KMS-11 (cell line): ENCODE results near the gene SNRNP40.

Experiments used
- H2AFZ ChIP-seq: fragments of 200-600 bp; sonication (generic); 2 replicates; pipeline ENCODE4 v1.6.1; 2016; ENCODE audit warnings: antibody characterized with exemption, mixed run types, low read depth
- H3K27ac ChIP-seq: fragments of 200-600 bp; sonication (generic); 2 replicates; pipeline ENCODE4 v1.6.1; 2016; ENCODE audit warnings: mild to moderate bottlenecking, mixed run types
- H3K27me3 ChIP-seq: fragments of 200-600 bp; sonication (generic); 2 replicates; pipeline ENCODE4 v1.6.1; 2017; ENCODE audit warnings: mild to moderate bottlenecking, low read depth, mixed run types, moderate library complexity; ENCODE audit not compliant: insufficient read depth
- H3K36me3 ChIP-seq: fragments of 200-600 bp; sonication (generic); 2 replicates; pipeline ENCODE4 v1.6.1; 2017; ENCODE audit warnings: mild to moderate bottlenecking, mixed run types; ENCODE audit not compliant: insufficient read depth
- H3K4me1 ChIP-seq: fragments of 200-600 bp; sonication (generic); 2 replicates; pipeline ENCODE4 v1.6.1; 2016; ENCODE audit warnings: mild to moderate bottlenecking, low read depth, mixed run types; ENCODE audit not compliant: poor library complexity, severe bottlenecking
- H3K4me2 ChIP-seq: fragments of 200-600 bp; sonication (generic); 2 replicates; pipeline ENCODE4 v1.7.0; 2016; ENCODE audit warnings: mild to moderate bottlenecking, mixed run types
- H3K4me3 ChIP-seq: fragments of 200-600 bp; sonication (generic); IDR thresholded peaks from 2 replicates; pipeline ENCODE4 v1.6.1; 2017; ENCODE audit warnings: low read depth, low read length, mixed read lengths; ENCODE audit not compliant: insufficient read depth
- H3K79me2 ChIP-seq: fragments of 200-600 bp; sonication (generic); 2 replicates; pipeline ENCODE4 v1.6.1; 2016; ENCODE audit warnings: low read depth, mixed run types; ENCODE audit not compliant: insufficient read depth
- H3K9ac ChIP-seq: fragments of 200-600 bp; sonication (generic); 2 replicates; pipeline ENCODE4 v1.6.1; 2016; ENCODE audit warnings: mild to moderate bottlenecking, mixed run types
- H4K20me1 ChIP-seq: fragments of 200-600 bp; sonication (generic); 2 replicates; pipeline ENCODE4 v1.6.1; 2016; ENCODE audit warnings: mild to moderate bottlenecking, mixed run types; ENCODE audit not compliant: insufficient read depth
- CTCF ChIP-seq: fragments of 200-600 bp; sonication (generic); conservative IDR thresholded peaks from 2 replicates; pipeline ENCODE4 v1.6.1; 2017; ENCODE audit warnings: low read depth, mild to moderate bottlenecking, antibody characterized with exemption, low read length, moderate library complexity, mixed read lengths

Gene SNRNP40

GRCh38 chr1:31308036-31308435 lies 11.4 kb upstream of the SNRNP40 start:
- H2AFZ ChIP-seq, result no peak overlapping the region
- no peaks in the 10 kb centered on the region for H3K27me3 ChIP-seq
- no peak overlapping the region for H3K9ac ChIP-seq
- H3K79me2 ChIP-seq, result peaks cover 10% of the 10 kb centered on the region; the same call in 1 of the 2 replicates
- no peaks in the 10 kb centered on the region for H4K20me1 ChIP-seq
- no peak for TF ChIP-seq CTCF
- no peaks in the 10 kb centered on the region for H3K36me3 ChIP-seq
- H3K4me3 ChIP-seq, result no peak overlapping the region
- no peak overlapping the region for H3K27ac ChIP-seq
- H3K4me1 ChIP-seq, result peaks cover 4% of the 10 kb centered on the region
- no peak overlapping the region for H3K4me2 ChIP-seq

GRCh38 chr1:31306278-31306677 lies 9.7 kb upstream of the SNRNP40 start:
- H3K79me2 ChIP-seq, result peaks cover 10% of the 10 kb centered on the region; the same call in 1 of the 2 replicates
- no peaks in the 10 kb centered on the region for H4K20me1 ChIP-seq
- no peaks in the 10 kb centered on the region for H3K36me3 ChIP-seq
- H3K4me1 ChIP-seq, result peaks cover 4% of the 10 kb centered on the region
- no peak overlapping the region for H3K4me2 ChIP-seq
- H3K4me3 ChIP-seq, result no peak overlapping the region
- no peaks in the 10 kb centered on the region for H3K27me3 ChIP-seq
- H2AFZ ChIP-seq, result no peak overlapping the region
- no peak overlapping the region for H3K27ac ChIP-seq
- TF ChIP-seq CTCF, result no peak
- no peak overlapping the region for H3K9ac ChIP-seq

GRCh38 chr1:31302709-31303441 lies 6.3 kb upstream of the SNRNP40 start:
- Histone ChIP-seq H3K36me3 (no peaks in the 10 kb centered on the region), H3K27ac (no peak overlapping the region), H3K4me2 (no peak overlapping the region), H3K27me3 (no peaks in the 10 kb centered on the region), H3K4me3 (no peak overlapping the region), H2AFZ (no peak overlapping the region), H3K4me1 (peaks cover 2% of the 10 kb centered on the region), H3K79me2 (peaks cover 33% of the 10 kb centered on the region; the same call in 1 of the 2 replicates), H3K9ac (no peak overlapping the region), H4K20me1 (no peaks in the 10 kb centered on the region)
- no peak for TF ChIP-seq CTCF

DNA sequence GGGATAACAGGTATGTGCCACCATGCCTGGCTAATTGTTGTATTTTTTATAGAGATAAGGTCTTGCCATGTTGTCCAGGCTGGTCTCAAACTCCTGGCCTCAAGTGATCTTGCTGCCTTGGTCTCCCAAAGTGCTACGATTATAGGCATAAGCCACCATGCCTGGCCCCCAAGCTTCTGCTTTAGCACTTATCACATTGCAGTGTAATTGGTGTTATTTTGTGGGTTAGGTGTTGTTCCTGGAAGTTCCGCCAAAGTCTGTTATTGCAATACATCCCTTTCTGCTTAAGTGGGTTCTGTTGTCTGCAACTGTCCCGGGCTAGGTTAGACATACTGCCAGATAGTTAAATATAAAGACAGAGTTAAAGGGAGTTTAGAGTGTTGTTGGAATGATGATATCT lies 3.6 kb upstream of the SNRNP40 start:
- Histone ChIP-seq H3K27ac (no peak overlapping the region), H3K4me1 (peaks cover 10% of the 10 kb centered on the region), H3K79me2 (peaks cover 43% of the 10 kb centered on the region), H3K4me2 (no peak overlapping the region), H3K27me3 (no peaks in the 10 kb centered on the region), H3K9ac (no peak overlapping the region), H2AFZ (no peak overlapping the region), H3K4me3 (no peak overlapping the region), H3K36me3 (no peaks in the 10 kb centered on the region), H4K20me1 (no peaks in the 10 kb centered on the region)
- TF ChIP-seq CTCF, result no peak
